ENCODE results near the gene DPEP1. TPM values are rescaled to one million over a fixed set of nuclear protein-coding genes. Genes with fewer than 3 reads are reported as not detected.

Gene DPEP1
- total and polyA plus RNA-seq, 2 experiments from 2014 or later, result not detected

DNA sequence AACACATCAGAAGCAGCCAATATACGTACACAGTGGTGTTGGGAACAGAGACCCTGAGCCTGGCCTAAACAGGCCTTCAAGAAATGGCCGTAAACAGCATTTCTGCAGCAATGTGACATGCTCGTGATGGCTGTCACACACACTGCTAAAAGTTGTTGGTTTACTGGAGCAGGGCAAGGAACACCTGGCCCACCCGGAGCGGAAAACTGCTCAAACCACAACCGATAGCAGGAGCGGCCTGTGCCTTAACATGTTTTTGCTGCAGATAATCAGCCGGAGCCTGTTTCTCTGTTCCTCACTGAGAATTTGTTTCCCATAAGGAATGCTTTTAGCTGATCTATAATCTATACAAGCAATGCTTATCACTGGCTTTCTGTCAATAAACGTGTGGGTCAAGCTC is 6.0 kb upstream of the DPEP1 start:
- Histone ChIP-seq H3K4me2 (ENCODE audit: unreplicated experiment) (no peak overlapping the region), H3K27ac (no peak overlapping the region), H3K79me2 (ENCODE audit: insufficient read depth) (no peaks in the 10 kb centered on the region), H3K4me1 (ENCODE audit: insufficient read depth) (peaks cover 6% of the 10 kb centered on the region; the same call in 1 of the 2 replicates), H4K20me1 (ENCODE audit: insufficient read depth) (no peaks in the 10 kb centered on the region), H3K27me3 (replicated peaks; ENCODE audit: insufficient read depth) (no peaks in the 10 kb centered on the region), H2AFZ (no peak overlapping the region), H3K36me3 (ENCODE audit: low read depth) (no peaks in the 10 kb centered on the region), H3K9me3 (ENCODE audit: low read depth) (no peaks in the 10 kb centered on the region), H3F3A (ENCODE audit: insufficient read depth) (peaks cover 4% of the 10 kb centered on the region; the same call in 1 of the 2 replicates), H3K4me3 (no peak overlapping the region), H3K9me2 (ENCODE audit: insufficient read depth) (no peaks in the 10 kb centered on the region), H3K9ac (no peak overlapping the region)
- TF ChIP-seq EZH2 (IDR thresholded peaks at IDR 0.05; ENCODE audit: insufficient read depth, poor library complexity, severe bottlenecking), result no peak
- TF ChIP-seq EZH2phosphoT487 (IDR thresholded peaks at IDR 0.05; ENCODE audit: insufficient read depth, low read depth), result no peak
- DNase-seq, result no peak
- WGBS, 2 experiments (ENCODE audit: low coverage in 1 of 2, low lambda C conversion rate in 2 of 2, missing lambda C conversion rate in 2 of 2), result 89 to 90% methylated on average over 9 of the region's 9 CpGs
- in situ Hi-C loops (cut with MboI), result no loop called here

DNA sequence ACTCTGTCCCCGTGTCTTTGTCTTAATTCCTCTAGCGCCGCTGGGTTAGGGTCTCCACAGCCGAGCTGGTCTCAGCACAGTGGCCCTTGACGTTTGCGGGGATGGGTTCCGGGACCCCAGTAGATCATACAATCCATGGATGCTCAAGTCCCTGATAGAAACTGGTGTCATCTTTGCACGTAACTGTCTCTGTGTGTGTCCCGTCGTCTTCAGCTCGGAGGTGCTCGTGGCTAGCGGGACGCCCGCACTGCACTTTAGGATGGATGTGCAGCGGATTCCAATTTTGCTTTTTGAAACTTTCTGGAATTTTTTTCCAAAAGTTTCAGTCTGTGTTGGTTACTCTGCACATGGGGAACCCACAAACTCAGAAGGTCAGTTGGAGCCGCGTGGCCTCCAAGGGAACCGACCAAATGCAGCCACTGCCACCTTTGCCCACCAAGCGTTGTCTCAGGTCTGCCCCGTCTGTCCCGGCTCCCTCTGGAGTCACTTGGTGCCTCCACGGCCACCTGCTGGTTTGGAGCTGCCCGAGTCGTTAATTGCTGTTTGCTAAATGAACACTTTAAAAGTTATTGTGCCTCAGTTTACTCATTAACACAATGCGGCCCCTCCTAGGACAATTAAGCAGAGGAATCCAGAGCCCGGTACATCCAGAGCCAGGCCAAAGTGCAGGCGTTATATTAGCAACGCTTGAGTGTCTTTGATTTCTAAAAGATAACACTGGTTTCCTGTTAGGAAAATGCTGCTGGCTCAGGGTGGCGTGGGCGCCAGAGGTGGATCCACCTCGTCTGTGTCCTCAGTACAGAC is 5.3 kb upstream of the DPEP1 start:
- 77 to 79% methylated on average over 32 of the region's 32 CpGs for WGBS, 2 experiments (ENCODE audit: low coverage in 1 of 2, low lambda C conversion rate in 2 of 2, missing lambda C conversion rate in 2 of 2)
- H3K27me3 ChIP-seq (replicated peaks; ENCODE audit: insufficient read depth), result no peaks in the 10 kb centered on the region
- H3K9ac ChIP-seq, result no peak overlapping the region
- no peak overlapping the region for H3K4me2 ChIP-seq (ENCODE audit: unreplicated experiment)
- no peak overlapping the region for H3K4me3 ChIP-seq
- H3K36me3 ChIP-seq (ENCODE audit: low read depth), result no peaks in the 10 kb centered on the region
- H3F3A ChIP-seq (ENCODE audit: insufficient read depth), result peaks cover under 1% of the 10 kb centered on the region; the same call in 1 of the 2 replicates
- H3K79me2 ChIP-seq (ENCODE audit: insufficient read depth), result no peaks in the 10 kb centered on the region
- no peak overlapping the region for H3K27ac ChIP-seq
- no peak overlapping the region for H2AFZ ChIP-seq
- in situ Hi-C loops (cut with MboI), result no loop called here
- H3K9me3 ChIP-seq (ENCODE audit: low read depth), result no peaks in the 10 kb centered on the region
- no peaks in the 10 kb centered on the region for H4K20me1 ChIP-seq (ENCODE audit: insufficient read depth)
- TF ChIP-seq EZH2phosphoT487 (IDR thresholded peaks at IDR 0.05; ENCODE audit: insufficient read depth, low read depth), result no peak
- no peak for TF ChIP-seq EZH2 (IDR thresholded peaks at IDR 0.05; ENCODE audit: insufficient read depth, poor library complexity, severe bottlenecking)
- no peaks in the 10 kb centered on the region for H3K4me1 ChIP-seq (ENCODE audit: insufficient read depth)
- H3K9me2 ChIP-seq (ENCODE audit: insufficient read depth), result no peaks in the 10 kb centered on the region
- DNase-seq, result no peak

DNA sequence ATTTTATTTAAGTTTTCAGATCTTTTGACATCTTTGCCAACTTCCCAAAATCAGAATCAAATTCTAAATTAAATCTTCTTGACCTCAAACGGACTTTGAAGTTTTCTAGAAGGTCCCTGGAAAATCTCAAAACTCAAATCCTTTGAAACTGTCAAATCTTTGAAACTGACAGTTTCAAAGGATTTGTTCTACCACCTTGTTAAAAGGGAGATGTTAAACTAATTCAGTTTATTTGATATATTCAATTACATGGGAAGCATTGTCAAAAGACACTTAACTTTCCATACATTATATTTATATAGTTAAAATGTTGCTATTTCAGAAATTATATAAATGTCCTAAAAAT is 3.4 kb upstream of the DPEP1 start:
- Histone ChIP-seq H3K27me3 (replicated peaks; ENCODE audit: insufficient read depth) (no peaks in the 10 kb centered on the region), H3F3A (ENCODE audit: insufficient read depth) (no peaks in the 10 kb centered on the region), H3K9me3 (ENCODE audit: low read depth) (no peaks in the 10 kb centered on the region), H3K4me2 (ENCODE audit: unreplicated experiment) (no peak overlapping the region), H3K79me2 (ENCODE audit: insufficient read depth) (no peaks in the 10 kb centered on the region), H3K27ac (no peak overlapping the region), H3K4me3 (no peak overlapping the region), H3K9ac (no peak overlapping the region), H3K9me2 (ENCODE audit: insufficient read depth) (no peaks in the 10 kb centered on the region), H3K4me1 (ENCODE audit: insufficient read depth) (no peaks in the 10 kb centered on the region), H4K20me1 (ENCODE audit: insufficient read depth) (no peaks in the 10 kb centered on the region), H3K36me3 (ENCODE audit: low read depth) (no peaks in the 10 kb centered on the region), H2AFZ (no peak overlapping the region)
- no peak for DNase-seq
- in situ Hi-C loops (cut with MboI), result no loop called here
- no peak for TF ChIP-seq EZH2phosphoT487 (IDR thresholded peaks at IDR 0.05; ENCODE audit: insufficient read depth, low read depth)
- no peak for TF ChIP-seq EZH2 (IDR thresholded peaks at IDR 0.05; ENCODE audit: insufficient read depth, poor library complexity, severe bottlenecking)
- WGBS, 2 experiments (ENCODE audit: low coverage in 1 of 2, low lambda C conversion rate in 2 of 2, missing lambda C conversion rate in 2 of 2), result 83 to 85% methylated on average over 1 of the region's 1 CpG

DNA sequence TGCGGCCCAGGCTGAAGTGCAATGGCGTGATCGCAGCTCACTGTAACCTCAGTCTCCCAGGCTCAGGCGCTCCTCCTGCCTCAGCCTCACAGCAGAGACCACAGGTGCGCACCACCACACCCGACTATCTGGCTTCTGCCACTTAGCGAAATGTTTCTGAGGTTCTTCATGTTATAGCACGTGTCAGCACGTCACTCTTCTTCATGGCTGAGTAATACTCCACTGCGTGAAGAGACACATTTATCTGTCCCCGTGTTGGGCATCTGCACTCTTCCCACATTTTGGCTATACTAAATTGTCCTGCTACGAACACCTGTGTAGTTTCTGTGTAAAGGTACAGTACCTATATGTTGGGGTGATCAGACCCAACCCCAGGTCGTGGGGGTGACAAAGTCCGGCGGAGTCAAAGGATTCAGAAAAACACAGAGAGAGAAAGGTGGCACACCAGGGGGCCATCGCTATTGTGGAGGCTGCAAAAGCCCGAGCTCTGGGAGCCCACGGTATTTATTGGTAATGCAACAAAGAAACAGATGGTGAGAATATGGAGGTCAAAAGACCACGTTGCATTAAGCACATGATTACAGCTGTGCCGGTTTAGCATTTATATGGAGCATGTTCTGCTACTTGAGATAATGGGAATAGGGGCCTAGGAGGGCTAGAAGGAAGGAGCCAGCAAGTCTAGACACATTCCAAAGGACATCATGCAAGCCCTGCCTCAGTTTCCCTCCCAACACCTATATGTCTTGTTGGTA is 851 bp upstream of the DPEP1 start:
- Histone ChIP-seq H3K4me1 (ENCODE audit: insufficient read depth) (no peaks in the 10 kb centered on the region), H3K36me3 (ENCODE audit: low read depth) (no peaks in the 10 kb centered on the region), H4K20me1 (ENCODE audit: insufficient read depth) (no peaks in the 10 kb centered on the region), H3K4me2 (ENCODE audit: unreplicated experiment) (no peak overlapping the region), H3F3A (ENCODE audit: insufficient read depth) (no peaks in the 10 kb centered on the region), H3K27me3 (replicated peaks; ENCODE audit: insufficient read depth) (no peaks in the 10 kb centered on the region), H3K27ac (no peak overlapping the region), H3K9me2 (ENCODE audit: insufficient read depth) (no peaks in the 10 kb centered on the region), H2AFZ (no peak overlapping the region), H3K9me3 (ENCODE audit: low read depth) (no peaks in the 10 kb centered on the region), H3K79me2 (ENCODE audit: insufficient read depth) (no peaks in the 10 kb centered on the region), H3K9ac (no peak overlapping the region), H3K4me3 (no peak overlapping the region)
- in situ Hi-C loops (cut with MboI), result no loop called here
- no peak for DNase-seq
- TF ChIP-seq EZH2 (IDR thresholded peaks at IDR 0.05; ENCODE audit: insufficient read depth, poor library complexity, severe bottlenecking), result no peak
- TF ChIP-seq EZH2phosphoT487 (IDR thresholded peaks at IDR 0.05; ENCODE audit: insufficient read depth, low read depth), result no peak
- 65 to 67% methylated on average over 20 of the region's 20 CpGs for WGBS, 2 experiments (ENCODE audit: low coverage in 1 of 2, low lambda C conversion rate in 2 of 2, missing lambda C conversion rate in 2 of 2)
